MCF 10A (cell line): ENCODE measurements around the gene MACF1. TPM values are rescaled to one million over a fixed set of nuclear protein-coding genes. Genes with fewer than 3 reads are reported as not detected.

Experiments
- BruUV-seq: library from RNA; stranded (reverse); fragments of 400-500 nt; replicated peaks from 2 replicates; lab custom pipeline; 2021; lab: Mats Ljungman, UMichigan
- CTCF ChIA-PET: fragments of 300-600 bp; sonication (Branson Sonifier 250); formaldehyde crosslinking; extraction: SDS; loops from one replicate; lab custom pipeline; 2021; ENCODE audit warnings: antibody characterized with exemption, inconsistent platforms; lab: Yijun Ruan, JAX
- POLR2A ChIA-PET: fragments of 300-600, 350-650 bp; sonication (Branson Sonifier 250); formaldehyde crosslinking; extraction: SDS; loops from one replicate; lab custom pipeline; 2020; ENCODE audit warnings: antibody characterized with exemption, inconsistent platforms; lab: Yijun Ruan, JAX
- DNase-seq: peaks from one replicate; pipeline ENCODE4 v3.0.0-alpha.2; 2018; ENCODE audit not compliant: unreplicated experiment
- H3K27ac Mint-ChIP-seq: one replicate; pipeline ENCODE4 v1.8.0; 2022; ENCODE audit warnings: mild to moderate bottlenecking, low read depth, mixed read lengths; ENCODE audit not compliant: unreplicated experiment
- H3K27me3 Mint-ChIP-seq: one replicate; pipeline ENCODE4 v1.8.0; 2022; ENCODE audit warnings: mixed read lengths; ENCODE audit not compliant: insufficient read depth, unreplicated experiment
- H3K36me3 Mint-ChIP-seq: one replicate; pipeline ENCODE4 v1.8.0; 2022; ENCODE audit warnings: mild to moderate bottlenecking, moderate library complexity, mixed read lengths; ENCODE audit not compliant: insufficient read depth, unreplicated experiment
- H3K4me1 Mint-ChIP-seq: one replicate; pipeline ENCODE4 v1.8.0; 2022; ENCODE audit warnings: mixed read lengths; ENCODE audit not compliant: insufficient read depth, unreplicated experiment
- H3K4me3 Mint-ChIP-seq: one replicate; pipeline ENCODE4 v1.8.0; 2022; ENCODE audit warnings: mild to moderate bottlenecking, moderate library complexity, mixed read lengths; ENCODE audit not compliant: unreplicated experiment
- H3K9me3 Mint-ChIP-seq: one replicate; pipeline ENCODE4 v1.8.0; 2022; ENCODE audit warnings: mixed read lengths; ENCODE audit not compliant: unreplicated experiment
- intact Hi-C: fragments of 100-400 bp; cut with micrococcal nuclease; formaldehyde crosslinking; loops from 2 replicates; pipeline ENCODE4 v1.14.1; 2022
- total RNA-seq: library from RNA; stranded (reverse); gene quantifications from 2 replicates; pipeline ENCODE4 v1.2.3, GENCODE V29; 2022
- TF ChIP-seq, protein P1 (sequence below): fragments of 200-600 bp; IDR thresholded peaks from one replicate; pipeline ENCODE4 v1.8.0; 2022; ENCODE audit warnings: antibody characterized with exemption, mild to moderate bottlenecking; ENCODE audit not compliant: unreplicated experiment

MACF1 gene
- total RNA-seq, 1 experiment from 2014 or later, result 188 TPM

DNA sequence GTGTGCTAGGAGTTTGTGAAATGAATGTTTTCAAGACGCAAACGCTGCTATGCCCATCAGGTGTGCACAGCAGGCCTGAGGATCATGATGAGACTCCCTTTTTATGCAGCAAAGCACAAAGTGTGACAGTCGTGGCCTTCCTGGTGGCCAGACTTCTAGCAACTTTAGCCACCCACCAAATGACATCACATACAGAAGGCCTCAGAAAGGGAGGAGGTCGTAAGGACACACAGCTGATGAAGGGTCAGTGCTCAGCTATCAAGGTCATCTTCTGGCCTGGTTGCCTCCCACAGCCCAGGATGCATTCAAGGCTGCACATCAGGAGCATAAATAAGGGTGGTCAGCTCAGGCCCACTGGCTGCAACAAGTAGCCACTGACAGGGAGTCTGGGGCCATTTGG is 323.6 kb downstream of the MACF1 start:
- Mint-ChIP-seq H3K9me3 (no peaks in the 10 kb centered on the region), H3K27ac (no peak overlapping the region), H3K4me3 (no peak overlapping the region), H3K4me1 (no peaks in the 10 kb centered on the region), H3K27me3 (no peaks in the 10 kb centered on the region), H3K36me3 (peaks cover 58% of the 10 kb centered on the region)
- CTCF ChIA-PET, result no interaction called here
- DNase-seq, result no peak
- TF ChIP-seq, protein P1, sequence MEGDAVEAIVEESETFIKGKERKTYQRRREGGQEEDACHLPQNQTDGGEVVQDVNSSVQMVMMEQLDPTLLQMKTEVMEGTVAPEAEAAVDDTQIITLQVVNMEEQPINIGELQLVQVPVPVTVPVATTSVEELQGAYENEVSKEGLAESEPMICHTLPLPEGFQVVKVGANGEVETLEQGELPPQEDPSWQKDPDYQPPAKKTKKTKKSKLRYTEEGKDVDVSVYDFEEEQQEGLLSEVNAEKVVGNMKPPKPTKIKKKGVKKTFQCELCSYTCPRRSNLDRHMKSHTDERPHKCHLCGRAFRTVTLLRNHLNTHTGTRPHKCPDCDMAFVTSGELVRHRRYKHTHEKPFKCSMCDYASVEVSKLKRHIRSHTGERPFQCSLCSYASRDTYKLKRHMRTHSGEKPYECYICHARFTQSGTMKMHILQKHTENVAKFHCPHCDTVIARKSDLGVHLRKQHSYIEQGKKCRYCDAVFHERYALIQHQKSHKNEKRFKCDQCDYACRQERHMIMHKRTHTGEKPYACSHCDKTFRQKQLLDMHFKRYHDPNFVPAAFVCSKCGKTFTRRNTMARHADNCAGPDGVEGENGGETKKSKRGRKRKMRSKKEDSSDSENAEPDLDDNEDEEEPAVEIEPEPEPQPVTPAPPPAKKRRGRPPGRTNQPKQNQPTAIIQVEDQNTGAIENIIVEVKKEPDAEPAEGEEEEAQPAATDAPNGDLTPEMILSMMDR, result no peak
- no TSS peak for BruUV-seq
- POLR2A ChIA-PET, result no interaction called here
- intact Hi-C loops, result no loop called here

DNA sequence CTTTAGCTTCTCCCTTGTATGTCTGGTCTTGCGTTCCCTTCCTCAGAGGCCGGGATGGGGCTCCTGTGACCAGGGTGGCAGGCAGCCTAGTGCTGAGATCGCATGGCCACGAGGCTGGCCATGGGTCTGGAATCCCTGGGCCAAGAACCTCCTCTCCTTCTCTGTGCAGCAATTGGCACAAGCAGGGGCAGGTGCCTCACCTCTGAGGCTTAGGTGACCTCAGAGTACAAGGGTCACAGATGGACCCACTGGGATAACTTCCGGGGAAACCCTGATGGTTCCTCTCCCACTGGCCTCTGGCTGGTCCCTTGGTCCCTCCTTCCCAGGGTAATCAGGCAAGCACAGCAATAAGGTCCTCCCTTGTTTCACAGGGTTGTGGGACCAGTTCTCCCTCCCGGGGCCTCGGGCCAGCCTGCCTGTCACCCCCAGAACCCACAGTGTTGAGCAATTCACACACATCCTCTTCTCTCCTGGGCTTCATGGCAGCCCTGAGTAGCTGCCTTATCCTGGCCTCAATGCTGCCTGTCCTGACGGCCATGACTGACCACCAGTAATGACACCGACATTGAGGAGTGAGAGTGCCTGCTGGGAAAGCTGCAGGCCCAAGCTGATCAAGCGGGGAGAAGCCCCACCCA is 325.5 kb downstream of the MACF1 start:
- Mint-ChIP-seq H3K4me3 (no peak overlapping the region), H3K9me3 (no peaks in the 10 kb centered on the region), H3K27me3 (no peaks in the 10 kb centered on the region), H3K36me3 (peaks cover 68% of the 10 kb centered on the region), H3K27ac (no peak overlapping the region), H3K4me1 (no peaks in the 10 kb centered on the region)
- TF ChIP-seq, protein P1, result no peak
- DNase-seq, result no peak
- BruUV-seq, result no TSS peak
- ChIA-PET CTCF (interaction anchor here (0.5 to 1.2 kb wide), 3 partner anchors 9 to 433 kb away, joined by 5 to 6 read pairs (median 6); no protein-coding TSS in a partner anchor), POLR2A (no interaction called here)
- intact Hi-C loops, result loop anchor here (10.0 kb wide), 1 partner anchor 255 kb away; no protein-coding TSS in a partner anchor

DNA sequence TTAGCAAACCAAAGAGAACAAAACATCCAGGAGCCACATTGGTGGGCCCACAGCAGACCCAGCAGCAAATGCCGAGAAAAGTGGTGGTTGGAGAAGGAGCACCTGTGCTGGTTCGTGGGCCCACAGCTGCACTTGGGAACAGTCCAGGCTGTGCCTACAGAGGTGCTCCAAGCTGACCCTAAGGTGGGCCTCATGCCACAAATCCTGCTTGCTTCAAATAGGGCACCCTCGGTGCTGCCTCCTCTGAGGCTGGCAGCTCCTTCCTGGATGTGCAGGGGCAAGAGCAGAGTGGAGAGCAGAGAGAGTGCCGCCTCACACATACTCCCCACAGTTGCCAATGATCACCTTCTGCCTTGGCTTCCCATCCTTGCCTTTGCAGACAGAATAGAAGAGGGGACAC is 327.0 kb downstream of the MACF1 start:
- Mint-ChIP-seq H3K36me3 (peaks cover 81% of the 10 kb centered on the region), H3K9me3 (no peaks in the 10 kb centered on the region), H3K4me1 (no peaks in the 10 kb centered on the region), H3K27ac (no peak overlapping the region), H3K27me3 (no peaks in the 10 kb centered on the region), H3K4me3 (no peak overlapping the region)
- ChIA-PET CTCF (no interaction called here), POLR2A (no interaction called here)
- intact Hi-C loops, result loop anchor here (10.0 kb wide), 1 partner anchor 257 kb away; no protein-coding TSS in a partner anchor
- no peak for DNase-seq
- BruUV-seq, result no TSS peak
- TF ChIP-seq, protein P1, result no peak

DNA sequence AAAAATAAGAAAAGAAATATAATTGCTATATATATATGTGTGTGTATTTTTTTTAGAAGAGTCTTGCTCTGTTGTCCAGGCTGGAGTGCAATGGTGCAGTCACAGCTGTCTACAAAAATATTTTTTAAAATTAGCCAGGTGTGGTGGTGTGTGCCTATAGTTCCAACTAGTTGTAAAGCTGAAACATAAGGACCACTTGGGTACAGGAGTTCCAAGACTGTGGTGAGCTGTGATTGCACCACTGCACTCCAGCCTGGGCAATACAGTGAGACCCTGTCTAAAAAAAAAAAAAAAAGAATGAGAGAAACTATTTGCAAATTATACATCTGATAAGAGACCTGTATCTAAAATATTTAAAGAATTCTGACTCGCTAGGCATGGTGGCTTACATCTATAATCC is 328.9 kb downstream of the MACF1 start:
- H3K9me3 Mint-ChIP-seq, result no peaks in the 10 kb centered on the region
- intact Hi-C loops, result loop anchor here (10.0 kb wide), 1 partner anchor 259 kb away; no protein-coding TSS in a partner anchor
- no TSS peak for BruUV-seq
- no peak overlapping the region for H3K4me3 Mint-ChIP-seq
- H3K4me1 Mint-ChIP-seq, result no peaks in the 10 kb centered on the region
- no peaks in the 10 kb centered on the region for H3K27me3 Mint-ChIP-seq
- TF ChIP-seq, protein P1, result no peak
- peaks cover 78% of the 10 kb centered on the region for H3K36me3 Mint-ChIP-seq
- H3K27ac Mint-ChIP-seq, result no peak overlapping the region
- DNase-seq, result no peak
- ChIA-PET POLR2A (interaction anchor here (0.5 to 1.1 kb wide), 3 partner anchors 32 to 268 kb away, joined by 3 read pairs; no protein-coding TSS in a partner anchor), CTCF (interaction anchor here (0.8 to 1.5 kb wide), 3 partner anchors 19 to 435 kb away, joined by 3 to 4 read pairs (median 3); no protein-coding TSS in a partner anchor)

Other genes with a start within 250 kb of the MACF1 start
- 59.0 and 63.7 TPM in 2 replicates for gene AKIRIN1, start 213.4 kb upstream of the MACF1 start, total RNA-seq
- gene NDUFS5, start 178.3 kb upstream of the MACF1 start, total RNA-seq, result 224 and 233 TPM in 2 replicates